Panc1 (cell line): ENCODE measurements around the gene SLC36A3.

Experiments used
- CTCF ChIP-seq: fragments of 450-650 bp; IDR thresholded peaks from 2 replicates; pipeline ENCODE4 v1.5.1; 2017; ENCODE audit warnings: mild to moderate bottlenecking
- POLR2AphosphoS5 ChIP-seq: IDR thresholded peaks from 2 replicates; pipeline ENCODE4 v1.6.1; 2012; ENCODE audit warnings: mild to moderate bottlenecking, low read depth, low read length, moderate library complexity
- REST ChIP-seq, 2 experiments: IDR thresholded peaks; 2 replicates each; pipeline ENCODE4 v1.6.1; 2011 to 2012; ENCODE audit warnings: low read depth in 2 of 2, control low read depth in 1 of 2, low read length in 1 of 2, mild to moderate bottlenecking in 1 of 2, moderate library complexity in 1 of 2; ENCODE audit not compliant: insufficient read depth in 1 of 2
- SIN3A ChIP-seq: IDR thresholded peaks from 2 replicates; pipeline ENCODE4 v1.6.1; 2012; ENCODE audit warnings: low read depth, mild to moderate bottlenecking, low read length, moderate library complexity, borderline replicate concordance; ENCODE audit not compliant: insufficient read depth
- TCF7L2 ChIP-seq: IDR thresholded peaks from 2 replicates; pipeline ENCODE4 v1.6.1; 2011; ENCODE audit warnings: mild to moderate bottlenecking, low read depth, low read length, inconsistent platforms

GRCh38 chr5:151332857-151333256, 29.3 kb upstream of the SLC36A3 start:
- TF ChIP-seq CTCF (no peak), POLR2AphosphoS5 (no peak), TCF7L2 (no peak), REST (IDR thresholded peaks at IDR 0.05; ENCODE audit: insufficient read depth in 1 of 2, low read depth in 2 of 2, low read length in 1 of 2) (no peak), SIN3A (no peak)
